CD4-positive, alpha-beta T cell treated with Interleukin-6 at 100 ng/mL for 8 hours (primary cell): Measurements from ENCODE around the gene FAM13C.

ENCODE experiments used
- DNase-seq: peaks from one replicate; pipeline ENCODE4 v3.0.0-alpha.2; 2020; ENCODE audit warnings: mixed read lengths, low spot score

FAM13C gene

DNA sequence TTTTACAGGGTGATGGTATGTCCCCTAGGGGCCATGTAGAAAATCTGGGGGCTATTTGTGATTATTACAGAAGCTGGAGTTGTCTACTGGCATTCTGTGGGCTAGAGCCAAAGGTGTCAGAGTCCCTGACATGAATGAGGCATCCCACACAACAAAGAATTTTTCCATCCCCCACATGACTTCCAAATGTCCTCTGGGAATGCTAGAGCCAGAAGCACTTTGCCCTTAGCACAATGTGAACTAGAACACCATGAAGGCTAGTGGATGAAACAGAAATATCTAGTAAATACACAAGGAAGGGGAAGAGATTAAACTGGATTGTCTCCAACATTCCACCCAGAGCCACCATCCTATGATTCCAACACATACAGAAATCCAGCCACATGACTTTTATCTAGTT lies 46.9 kb downstream of the FAM13C start:
- no peak for DNase-seq

DNA sequence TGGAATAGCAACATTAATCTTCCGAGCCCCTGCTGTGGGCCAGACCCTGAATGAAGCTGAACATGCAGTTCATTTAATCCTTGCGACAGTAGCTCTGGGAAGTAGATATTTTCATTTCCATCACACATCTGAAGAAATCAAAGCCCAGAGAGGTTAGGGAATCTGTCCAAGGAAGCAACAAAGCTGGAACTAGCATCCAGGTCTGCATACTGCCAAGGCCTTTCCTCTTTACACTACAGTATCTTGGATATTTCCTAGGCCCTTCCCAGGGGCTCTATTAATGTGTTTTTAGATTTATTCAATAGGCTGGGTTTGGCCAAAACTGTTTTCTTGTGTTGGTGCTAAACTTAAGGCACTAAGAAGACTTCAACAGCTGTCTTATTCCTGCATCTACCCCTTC lies 48.1 kb downstream of the FAM13C start:
- DNase-seq: no peak

DNA sequence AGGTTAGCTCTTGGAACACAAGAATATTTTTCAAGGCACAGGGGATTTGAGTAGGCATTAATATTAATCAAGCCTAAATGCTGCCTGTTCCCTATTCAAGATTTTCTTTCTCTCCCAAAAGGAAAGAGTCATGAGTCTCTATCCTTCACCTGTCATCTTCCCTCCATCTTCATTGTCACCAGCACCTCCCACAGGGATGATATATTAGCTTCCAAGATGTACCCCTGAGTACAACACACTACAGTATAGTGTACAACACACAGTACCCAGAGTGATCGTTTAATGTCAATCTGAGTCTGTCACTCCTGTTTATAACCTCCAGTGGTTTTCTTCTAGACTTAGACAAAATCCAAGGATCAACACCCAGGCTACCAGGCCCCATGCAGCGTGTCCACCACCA lies 50.1 kb downstream of the FAM13C start:
- DNase-seq: no peak

DNA sequence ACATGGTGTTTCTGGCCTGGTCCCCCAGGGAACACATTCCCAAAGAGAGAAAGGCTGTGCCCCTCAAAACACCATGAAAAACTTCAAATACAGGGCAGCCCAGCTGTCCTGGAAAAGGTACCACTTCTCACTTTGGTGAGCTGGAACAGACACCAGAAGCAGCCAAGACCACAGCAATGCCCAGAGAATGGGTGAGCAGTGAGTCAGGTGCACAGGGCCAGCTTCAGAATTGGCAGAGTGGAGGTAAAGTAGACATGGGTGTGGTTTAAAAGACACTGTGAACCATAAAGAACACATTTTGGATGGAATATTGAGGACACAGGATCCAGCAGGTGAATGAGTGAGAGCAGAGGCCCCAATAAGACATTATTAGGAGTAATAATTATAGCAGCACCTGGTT lies 51.3 kb downstream of the FAM13C start:
- no peak for DNase-seq

DNA sequence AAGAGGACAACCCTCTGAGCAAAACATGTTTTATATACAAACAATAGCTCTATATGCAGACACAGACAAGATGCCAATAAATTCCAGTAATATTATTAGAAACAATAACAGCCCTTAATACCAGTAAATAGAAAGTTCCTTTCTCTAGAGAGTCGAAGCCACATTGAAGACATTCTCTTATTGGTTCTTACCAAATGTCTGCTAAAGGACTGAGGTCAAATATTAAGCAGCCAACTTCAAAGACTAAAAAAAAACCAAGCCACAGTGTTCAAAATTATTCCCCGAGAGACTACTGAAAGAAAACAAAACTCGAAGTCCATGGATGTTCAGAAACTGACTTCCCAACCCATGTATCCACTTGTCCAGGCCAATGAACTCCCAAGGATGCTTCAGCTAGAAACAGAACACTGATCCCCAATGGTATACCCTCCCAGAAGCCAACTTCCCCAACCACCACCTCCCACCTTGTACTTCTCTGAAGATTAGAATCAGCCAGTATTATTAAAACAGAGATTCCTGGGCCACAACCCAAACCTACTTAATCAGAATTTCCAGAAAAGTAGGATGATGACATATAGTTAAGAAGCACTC lies 51.9 kb downstream of the FAM13C start:
- no peak for DNase-seq

DNA sequence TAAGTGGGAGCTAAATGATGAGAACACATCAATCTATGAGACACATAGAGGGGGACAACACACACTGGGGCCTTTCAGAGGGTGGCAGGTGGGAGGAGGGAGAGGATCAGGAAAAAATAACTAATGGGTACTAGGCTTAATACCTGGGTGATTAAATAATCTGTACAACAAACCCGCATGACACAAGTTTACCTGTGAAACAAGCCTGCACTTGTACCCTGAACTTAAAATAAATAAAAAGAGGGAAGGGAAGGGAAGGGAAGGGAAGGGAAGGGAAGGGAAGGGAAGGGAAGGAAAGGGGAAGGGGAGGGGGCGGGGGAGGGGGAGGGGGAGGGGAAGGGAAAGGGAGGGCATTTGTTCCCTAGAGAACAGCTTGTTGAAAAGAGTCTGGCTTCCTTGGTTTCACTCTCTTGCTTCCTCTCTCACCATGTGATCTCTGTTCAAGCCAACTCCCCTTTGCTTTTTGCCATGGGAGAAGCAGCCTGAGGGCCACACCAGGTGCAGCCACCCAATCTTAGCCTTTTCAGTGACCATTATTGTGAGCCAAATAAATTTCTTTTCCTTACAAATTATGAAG lies 57.7 kb downstream of the FAM13C start:
- DNase-seq: no peak

DNA sequence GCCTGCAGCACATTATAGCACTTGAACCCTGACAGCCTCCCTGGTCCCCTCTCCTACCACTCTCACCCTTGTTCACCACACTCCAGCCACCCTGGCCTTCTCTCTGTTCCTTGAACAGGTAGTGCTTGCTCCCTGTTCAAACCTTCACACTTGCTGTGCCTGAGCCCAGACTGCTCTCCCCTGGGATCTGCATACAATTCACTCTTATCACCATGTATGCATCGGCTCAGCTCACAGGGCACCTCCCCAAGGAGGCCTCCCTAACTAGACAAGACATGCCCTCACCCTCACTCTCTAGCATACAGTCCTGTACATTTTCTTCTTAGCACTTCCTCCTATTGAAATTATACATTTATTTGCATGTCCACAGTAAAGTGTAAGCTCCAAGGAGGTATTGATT lies 59.3 kb downstream of the FAM13C start:
- no peak for DNase-seq

DNA sequence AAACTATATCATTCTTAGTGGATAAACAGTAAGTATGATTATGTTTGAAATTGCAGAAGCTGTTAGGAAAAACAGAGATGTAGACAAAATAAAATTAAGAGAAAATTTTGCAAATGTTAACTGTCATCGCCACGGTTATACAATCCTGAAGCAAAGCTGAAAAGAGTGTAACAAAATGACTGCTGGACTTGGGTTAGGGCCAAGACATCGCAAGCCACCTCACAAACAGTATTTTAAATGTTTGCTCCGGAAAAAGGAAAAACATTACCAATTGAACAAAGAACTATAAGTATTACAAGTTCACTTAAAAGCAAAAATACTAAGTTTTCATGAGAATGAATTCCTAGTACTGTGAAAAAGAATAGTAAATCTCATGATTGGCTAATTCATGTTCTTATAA lies 60.0 kb downstream of the FAM13C start:
- DNase-seq: no peak

DNA sequence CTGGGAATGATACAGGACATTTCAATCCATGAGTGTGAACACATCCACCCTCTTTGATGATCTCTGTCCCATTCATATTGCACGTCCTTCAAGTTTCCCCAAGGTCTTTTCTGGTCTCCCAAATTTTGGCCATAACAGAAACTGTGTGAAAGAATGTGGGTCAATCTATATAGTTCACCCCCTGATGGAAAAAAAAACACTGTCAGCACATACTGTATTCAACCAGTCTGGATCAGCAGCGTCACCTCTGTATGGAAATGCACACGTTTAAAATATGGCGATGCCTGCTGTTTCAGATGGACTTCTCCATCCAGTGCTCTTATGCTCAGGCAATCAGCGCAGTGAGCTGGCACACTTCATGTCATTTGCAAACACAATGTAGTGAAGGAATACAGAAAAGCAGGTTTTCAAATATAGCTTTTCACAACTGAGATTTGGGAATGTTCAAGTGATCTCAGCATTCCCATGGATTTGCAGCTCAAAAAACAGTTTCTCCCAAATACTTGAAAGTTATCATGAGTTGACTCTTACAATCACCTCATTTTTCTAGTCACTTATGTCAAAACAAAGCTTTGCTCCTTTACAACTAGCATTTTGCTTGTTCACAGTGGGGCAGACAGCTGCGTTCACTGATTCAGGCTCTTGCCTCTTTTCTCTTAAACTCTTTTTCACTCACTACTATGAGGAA lies 61.1 kb downstream of the FAM13C start:
- DNase-seq: no peak

DNA sequence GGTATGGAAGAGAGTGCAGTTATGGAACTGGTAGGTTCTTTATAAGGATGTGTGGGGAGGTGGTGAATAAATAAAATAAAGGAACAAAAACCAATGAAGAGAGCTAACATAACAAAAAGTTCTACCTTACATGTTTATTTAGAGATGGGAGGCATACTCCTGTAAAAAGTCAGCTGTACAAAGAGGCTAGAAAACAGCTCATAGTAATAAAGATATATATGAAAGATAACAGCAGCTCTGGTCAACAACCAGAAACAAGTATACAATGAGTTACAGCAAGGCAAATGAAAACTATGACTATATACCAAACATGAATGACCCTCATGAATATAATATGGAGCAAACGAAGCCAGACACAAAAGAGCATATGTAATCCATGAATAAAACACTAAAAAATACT lies 62.0 kb downstream of the FAM13C start:
- DNase-seq: no peak

DNA sequence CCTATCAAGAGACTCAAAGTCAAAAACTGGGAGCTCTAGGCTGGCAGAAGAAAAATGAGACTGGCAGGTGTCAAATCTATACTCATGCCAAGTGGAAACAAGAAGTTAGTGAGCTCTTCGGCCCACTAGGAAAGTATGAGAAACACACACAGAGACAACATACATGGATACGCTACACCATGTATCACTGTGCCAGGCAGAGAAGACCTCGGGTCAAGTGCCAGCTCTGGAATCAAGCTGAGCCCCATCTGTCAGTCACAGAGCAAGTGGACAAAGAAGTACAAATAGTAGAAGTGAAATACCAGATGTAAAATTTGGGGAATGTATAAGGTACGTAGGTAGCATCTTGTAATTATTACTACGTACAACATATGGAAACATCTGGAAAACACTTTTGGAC lies 62.4 kb downstream of the FAM13C start:
- no peak for DNase-seq

DNA sequence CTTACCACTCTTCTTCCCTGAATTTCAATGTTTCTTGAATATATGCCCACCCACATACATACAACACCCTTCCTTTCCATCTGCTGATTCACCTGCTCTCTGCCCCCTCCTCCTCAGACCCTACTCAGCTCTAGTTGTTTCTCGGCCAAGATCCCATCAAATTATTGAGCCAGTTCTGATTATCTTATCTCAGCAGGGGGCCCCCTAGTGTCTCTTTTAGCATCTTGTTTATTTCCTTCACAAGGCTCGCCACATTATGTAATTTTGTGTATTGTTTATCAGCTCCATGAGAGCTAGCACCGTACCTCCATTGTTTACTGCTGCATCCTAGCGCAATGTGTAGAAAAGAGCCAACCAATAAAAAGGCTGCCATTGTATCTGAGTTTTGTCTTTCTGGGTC lies 71.9 kb downstream of the FAM13C start:
- DNase-seq: no peak

DNA sequence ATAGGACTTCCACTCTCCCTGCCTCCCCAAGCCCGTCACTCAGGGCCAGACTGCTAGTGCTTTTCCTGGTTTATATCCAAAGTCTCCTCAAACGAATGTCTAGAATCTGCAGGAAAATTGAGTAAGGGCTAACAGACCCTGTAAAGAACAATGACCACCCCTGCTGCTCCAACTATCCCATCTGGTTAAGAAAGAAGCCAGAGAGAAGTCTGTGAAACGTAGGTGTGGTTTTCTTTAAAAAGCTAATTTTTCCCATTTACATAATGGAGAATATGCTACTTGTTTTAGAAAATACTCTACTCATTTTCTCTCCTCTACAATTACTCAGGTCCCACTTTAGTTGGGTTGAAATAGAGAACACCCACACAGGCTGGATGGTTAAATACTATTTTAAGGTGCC lies 72.5 kb downstream of the FAM13C start:
- no peak for DNase-seq

DNA sequence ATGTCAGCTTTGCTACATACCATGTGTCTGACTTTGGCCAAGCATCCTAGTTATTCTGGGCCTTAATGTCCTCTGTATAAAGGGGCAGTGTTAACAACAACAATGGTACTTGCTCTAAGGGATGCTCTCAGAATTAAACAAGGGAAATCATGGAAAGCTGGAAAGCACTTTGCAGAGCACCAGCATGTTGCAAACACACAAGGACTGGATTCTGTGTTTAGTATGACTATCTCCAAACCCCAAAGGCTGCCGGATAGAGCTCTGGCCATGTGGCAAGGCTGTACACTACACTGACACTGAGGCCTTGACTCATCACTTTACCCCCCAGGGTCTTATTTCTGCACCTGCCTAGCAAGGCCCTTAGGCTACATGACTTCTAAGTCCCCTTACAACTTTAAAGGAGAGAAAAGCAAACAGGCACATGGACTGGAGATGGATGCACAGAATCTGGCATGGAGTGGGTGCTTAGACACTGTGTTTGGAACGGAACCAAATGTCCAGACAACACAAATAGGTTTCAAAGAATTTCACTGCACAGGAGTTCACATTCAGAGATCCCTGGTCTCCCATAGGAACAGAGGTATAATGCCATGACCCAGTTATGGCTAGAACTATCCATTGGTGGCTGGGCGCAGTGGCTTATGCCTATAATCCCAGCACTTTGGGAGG lies 74.6 kb downstream of the FAM13C start:
- DNase-seq: no peak

DNA sequence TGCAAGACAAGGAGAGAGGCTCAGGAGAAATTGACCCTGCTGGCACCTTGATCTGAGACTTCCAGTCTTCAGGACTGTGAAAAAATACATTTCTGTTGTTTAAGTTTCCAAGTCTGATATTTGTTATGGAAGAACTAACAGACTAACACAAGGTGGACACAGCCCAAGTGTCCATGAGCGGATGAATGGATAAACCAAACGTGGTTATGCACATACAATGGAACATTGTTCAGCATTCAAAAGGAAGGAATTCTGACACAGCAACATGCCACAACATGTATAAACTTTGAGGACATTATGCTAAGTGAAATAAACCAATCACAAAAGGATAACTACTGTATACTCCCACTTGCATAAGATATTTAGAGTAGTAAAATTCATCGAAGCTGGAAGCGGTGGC lies 76.5 kb downstream of the FAM13C start:
- DNase-seq: no peak

DNA sequence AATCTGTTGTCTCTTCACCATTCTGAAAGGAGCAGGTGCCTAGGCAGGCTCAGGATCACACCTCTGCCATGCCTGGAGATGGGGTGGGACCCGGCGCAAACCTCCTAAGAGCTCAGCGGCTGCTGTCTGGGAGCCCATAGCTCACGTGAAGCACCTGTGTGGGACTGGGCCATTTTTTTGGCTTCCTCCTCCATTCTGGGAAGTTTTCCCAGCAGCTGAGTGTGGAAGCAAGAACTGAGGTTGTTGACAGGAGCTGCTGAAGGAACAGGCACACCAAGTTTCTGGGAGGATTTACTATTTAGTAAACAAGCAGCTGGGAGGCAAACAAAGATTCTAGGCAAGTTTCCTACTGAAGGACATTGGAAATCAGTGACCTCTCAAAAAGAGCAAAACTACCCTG lies 77.3 kb downstream of the FAM13C start:
- no peak for DNase-seq

DNA sequence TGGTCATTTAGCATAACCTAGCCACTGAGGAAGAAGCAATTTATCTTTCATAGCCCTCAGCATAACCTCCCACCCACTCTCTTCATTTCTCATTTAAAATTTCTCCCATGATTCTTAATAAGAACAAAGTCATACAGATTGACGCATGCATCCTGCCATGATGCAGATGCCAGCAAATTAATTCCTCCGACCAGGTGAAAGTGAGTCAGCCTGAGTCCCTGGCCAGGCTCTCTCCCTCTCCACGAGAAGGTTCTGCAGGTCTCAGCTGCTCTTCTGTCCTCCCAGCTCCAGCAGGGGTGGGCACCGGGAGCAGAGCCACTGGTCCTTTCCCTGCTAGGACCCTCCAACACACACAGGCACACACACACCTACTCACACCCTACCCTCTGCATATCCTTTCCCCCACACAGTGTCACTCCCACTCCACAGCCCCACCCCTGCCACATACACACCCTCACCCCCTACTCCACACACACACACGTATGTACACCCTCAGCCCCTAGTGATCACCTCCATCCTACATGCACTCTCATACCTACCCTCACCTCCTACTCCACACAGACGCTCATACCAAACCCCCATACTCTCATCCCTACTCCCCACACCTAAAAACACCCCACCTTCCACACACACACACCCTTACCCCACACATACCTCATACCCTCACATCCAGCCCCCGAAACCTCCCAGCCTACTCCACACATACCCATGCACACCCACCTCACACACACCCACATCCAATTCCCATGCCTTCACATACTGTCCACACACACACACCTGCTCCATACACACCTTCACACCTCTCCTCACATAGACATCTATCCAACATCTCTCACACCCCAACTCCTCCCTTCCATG lies 78.0 kb downstream of the FAM13C start:
- no peak for DNase-seq

DNA sequence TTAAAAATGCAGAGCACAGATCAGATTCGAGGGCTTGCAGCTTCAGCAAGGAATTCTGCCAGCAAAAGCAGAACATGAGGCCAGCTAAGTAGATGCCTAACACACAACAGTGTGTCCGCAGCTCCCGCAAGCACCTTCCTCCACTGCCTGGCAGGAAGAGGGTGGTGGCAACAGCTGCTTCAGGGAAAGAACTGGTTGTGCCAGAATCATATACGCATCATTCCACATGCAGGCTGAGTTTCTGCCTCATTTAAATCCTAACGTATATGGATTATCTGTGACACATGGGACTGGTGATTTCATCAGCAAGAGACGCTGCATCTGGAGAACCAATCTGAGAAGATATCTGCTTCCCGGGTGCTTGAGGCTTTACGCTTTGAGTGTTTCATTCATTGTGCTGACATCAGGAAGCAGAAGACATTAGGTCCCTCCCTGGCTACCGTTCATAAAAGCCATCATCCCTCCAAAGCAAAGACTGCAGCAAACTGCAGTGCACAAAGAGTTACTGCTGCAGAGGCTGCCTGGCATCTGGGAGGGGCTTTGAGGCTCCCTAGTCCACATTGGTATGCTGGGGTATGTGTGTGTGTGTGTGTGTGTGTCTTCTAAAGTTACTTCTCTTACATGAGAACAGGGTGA lies 78.8 kb downstream of the FAM13C start:
- DNase-seq: no peak

DNA sequence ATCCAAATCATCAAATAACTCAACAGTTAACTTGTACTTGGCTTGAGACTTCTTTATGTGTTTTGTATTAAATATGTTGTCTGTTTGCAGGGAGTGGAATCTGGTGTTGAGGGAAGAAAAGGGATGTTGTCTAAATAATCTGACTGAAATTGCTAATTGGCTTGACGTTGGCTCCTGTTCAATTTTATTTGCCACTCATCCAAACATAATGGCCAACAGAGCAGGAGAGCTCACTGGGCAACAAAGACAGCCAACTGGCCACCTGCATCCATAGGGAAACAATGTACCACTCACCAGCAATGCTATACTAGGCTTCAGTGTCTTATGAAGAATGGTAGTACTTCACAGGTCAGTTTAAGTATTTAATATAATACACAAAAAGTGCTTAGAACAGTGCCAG lies 80.5 kb downstream of the FAM13C start:
- no peak for DNase-seq

DNA sequence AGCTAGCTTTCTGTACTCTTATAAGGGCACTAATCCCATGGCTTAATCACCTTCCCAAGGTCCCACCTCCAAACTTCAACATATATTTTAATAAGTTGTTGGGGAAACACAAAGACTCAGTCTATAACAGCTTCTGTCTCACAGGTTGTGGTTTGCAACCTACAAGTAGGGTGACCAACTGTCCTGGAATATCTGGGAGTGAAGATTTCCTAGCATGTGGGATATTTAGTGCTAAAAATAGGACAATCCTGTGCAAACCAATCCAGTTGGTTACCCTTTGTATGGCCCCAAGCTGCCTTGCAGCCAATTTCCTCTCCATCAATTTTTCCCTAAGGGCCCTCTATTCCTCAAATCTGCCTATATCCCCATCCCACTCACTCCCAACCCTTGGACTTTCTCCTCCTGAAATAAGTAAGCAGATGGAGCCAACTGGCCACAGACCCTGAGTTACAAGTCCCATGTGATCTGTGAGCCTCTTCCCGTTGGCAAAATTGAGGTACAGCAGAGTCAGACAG lies 82.3 kb downstream of the FAM13C start:
- no peak for DNase-seq

DNA sequence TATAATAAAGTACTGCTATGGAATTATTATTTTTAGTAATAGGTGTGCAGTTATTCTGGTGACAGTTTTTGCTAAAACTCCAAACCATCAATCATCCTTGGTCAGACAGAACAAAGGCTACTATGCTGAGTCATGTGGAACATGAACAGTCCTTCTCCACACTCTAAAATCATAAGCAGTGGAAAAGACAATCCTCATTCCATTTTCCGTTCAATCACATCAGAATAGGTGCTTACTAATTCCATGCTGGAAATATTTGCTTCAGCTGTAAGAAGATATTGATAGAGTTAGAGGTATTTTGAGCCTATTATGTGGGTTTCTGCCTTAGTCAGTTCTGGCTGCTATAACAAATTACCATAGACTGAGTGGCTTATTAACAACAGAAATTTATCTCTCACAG lies 82.9 kb downstream of the FAM13C start:
- DNase-seq: no peak

DNA sequence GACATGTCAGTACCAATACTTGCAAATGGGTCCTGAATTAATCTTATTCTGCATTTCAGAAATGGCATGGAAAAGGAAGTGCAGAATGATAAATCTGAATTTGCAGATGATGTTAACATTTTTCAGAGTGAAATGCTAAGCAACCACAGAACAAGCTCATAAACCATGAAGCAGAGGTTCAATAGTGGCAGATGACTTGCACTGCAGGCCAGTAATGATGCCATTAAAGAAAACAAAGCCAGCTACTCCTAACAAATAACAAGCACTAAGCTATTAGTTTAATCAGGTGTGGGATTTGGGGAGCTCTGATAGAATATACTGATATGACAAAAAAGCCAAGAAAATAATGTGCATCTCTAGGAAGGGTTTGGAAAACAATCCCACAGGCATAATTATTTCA lies 85.4 kb downstream of the FAM13C start:
- no peak for DNase-seq
